Endothelial cell of umbilical vein (primary cell): ENCODE results near the gene NT5DC4. TPM values are rescaled to one million over a fixed set of nuclear protein-coding genes. Genes with fewer than 3 reads are reported as not detected.

ENCODE experiments used
- BruUV-seq: library from RNA; stranded (reverse); fragments of 400-500 nt; replicated peaks from 2 replicates; lab custom pipeline; 2021; lab: Mats Ljungman, UMichigan
- CTCF ChIA-PET: fragments of 300-600, 350-600 bp; sonication (Branson Sonifier 250); formaldehyde crosslinking; loops from one replicate; lab custom pipeline; 2021; ENCODE audit warnings: antibody characterized with exemption, inconsistent platforms; lab: Charles Lee
- POLR2A ChIA-PET: fragments of 300-600, 350-600 bp; sonication (Branson Sonifier 250); formaldehyde crosslinking; loops from one replicate; lab custom pipeline; 2021; ENCODE audit warnings: antibody characterized with exemption, inconsistent platforms; lab: Charles Lee
- DNase-seq: peaks from one replicate; pipeline ENCODE4 v3.0.0-alpha.2; 2011; ENCODE audit warnings: low read depth, low spot score
- FAIRE-seq: peaks from 2 replicates; lab custom pipeline; 2011; peaks lifted over from hg19 to GRCh38; lab: Jason Lieb, UNC
- H2AFZ ChIP-seq: 2 replicates; pipeline ENCODE4 v1.6.0; 2012; ENCODE audit warnings: low read depth, low read length, control low read depth, inconsistent platforms
- H3K27ac ChIP-seq: 2 replicates; pipeline ENCODE4 v1.5.1; 2011; ENCODE audit warnings: low read depth, mild to moderate bottlenecking, control low read depth, low read length, moderate library complexity; ENCODE audit not compliant: insufficient read depth
- H3K27me3 ChIP-seq, 2 experiments: 2 replicates each; pipeline versions ENCODE4 v1.6.0 to v1.6.1; 2011; ENCODE audit warnings: low read length in 2 of 2, mixed read lengths in 1 of 2; ENCODE audit not compliant: control insufficient read depth in 2 of 2, insufficient read depth in 2 of 2
- H3K36me3 ChIP-seq, 2 experiments: 2 replicates in 1 of 2; 3 replicates in 1 of 2; pipeline ENCODE4 v1.5.1; 2011; ENCODE audit warnings: low read length in 2 of 2, mild to moderate bottlenecking in 1 of 2, moderate library complexity in 1 of 2; ENCODE audit not compliant: control insufficient read depth in 2 of 2, insufficient read depth in 2 of 2; ENCODE audit errors: extremely low read depth in 1 of 2
- H3K4me1 ChIP-seq: 3 replicates; pipeline ENCODE4 v1.5.1; 2011; ENCODE audit warnings: mild to moderate bottlenecking, low read length; ENCODE audit not compliant: control insufficient read depth, insufficient read depth; ENCODE audit errors: extremely low read depth
- H3K4me2 ChIP-seq: 2 replicates; pipeline ENCODE4 v1.6.1; 2011; ENCODE audit warnings: low read length, control low read depth, mixed read lengths; ENCODE audit not compliant: insufficient read depth
- H3K4me3 ChIP-seq, 3 experiments: fragments of 200-600 bp in 1 of 3; sonication (generic), shearing (Covaris generic) in 1 of 3; replicated peaks in 1 of 3; 2 replicates each; pipeline ENCODE4 v1.5.1; 2011 to 2016; ENCODE audit warnings: control low read depth in 3 of 3, low read length in 3 of 3, mild to moderate bottlenecking in 2 of 3, inconsistent platforms in 1 of 3, low read depth in 1 of 3, moderate library complexity in 1 of 3; ENCODE audit not compliant: insufficient read depth in 1 of 3
- H3K79me2 ChIP-seq: 2 replicates; pipeline ENCODE4 v1.6.0; 2012; ENCODE audit warnings: low read length, inconsistent platforms; ENCODE audit not compliant: control insufficient read depth, insufficient read depth
- H3K9ac ChIP-seq: replicated peaks from 2 replicates; pipeline ENCODE3; 2011; ENCODE audit warnings: low read length, control low read depth; ENCODE audit not compliant: insufficient read depth; ENCODE audit errors: extremely low read depth
- H3K9me1 ChIP-seq: replicated peaks from 3 replicates; pipeline ENCODE4 v1.6.0; 2011; ENCODE audit warnings: mild to moderate bottlenecking, low read length; ENCODE audit not compliant: control insufficient read depth, insufficient read depth; ENCODE audit errors: extremely low read depth
- H3K9me3 ChIP-seq: replicated peaks from 2 replicates; pipeline ENCODE4 v1.5.1; 2012; ENCODE audit warnings: low read length, inconsistent platforms; ENCODE audit not compliant: control insufficient read depth, insufficient read depth
- H4K20me1 ChIP-seq: replicated peaks from 2 replicates; pipeline ENCODE3; 2011; ENCODE audit warnings: mild to moderate bottlenecking, low read length; ENCODE audit not compliant: control insufficient read depth, insufficient read depth; ENCODE audit errors: extremely low read depth
- CTCF ChIP-seq, 2 donors: IDR thresholded peaks; 1 replicate in 1 of 2; 2 replicates in 1 of 2; pipeline ENCODE4 v1.5.1; 2011; ENCODE audit warnings: low read length in 2 of 2, mild to moderate bottlenecking in 2 of 2, moderate library complexity in 2 of 2, control low read depth in 1 of 2, inconsistent platforms in 1 of 2, low read depth in 1 of 2; ENCODE audit not compliant: insufficient read depth in 1 of 2; ENCODE audit errors: extremely low read depth in 1 of 2
- EZH2 ChIP-seq: IDR thresholded peaks from 2 replicates; pipeline ENCODE4 v1.6.1; 2012; ENCODE audit warnings: borderline replicate concordance, low read depth, mild to moderate bottlenecking, moderate library complexity, low read length, inconsistent platforms; ENCODE audit not compliant: severe bottlenecking
- FOS ChIP-seq: IDR thresholded peaks from 2 replicates; pipeline ENCODE4 v1.6.1; 2011; ENCODE audit warnings: mild to moderate bottlenecking, low read length, moderate library complexity, borderline replicate concordance; ENCODE audit not compliant: insufficient read depth
- GATA2 ChIP-seq: IDR thresholded peaks from 2 replicates; pipeline ENCODE4 v1.7.0; 2011; ENCODE audit warnings: low read depth, mild to moderate bottlenecking, moderate library complexity, mixed read lengths, low read length; ENCODE audit not compliant: insufficient read length, insufficient read depth
- JUN ChIP-seq: IDR thresholded peaks from 2 replicates; pipeline ENCODE4 v1.6.1; 2011; ENCODE audit warnings: borderline replicate concordance, low read depth; ENCODE audit not compliant: insufficient read length, insufficient read depth
- MAX ChIP-seq: IDR thresholded peaks from 2 replicates; pipeline ENCODE4 v1.6.1; 2011; ENCODE audit not compliant: insufficient read depth, insufficient read length
- MYC ChIP-seq: IDR thresholded peaks from one replicate; pipeline ENCODE4 v1.6.1; 2011; ENCODE audit warnings: mild to moderate bottlenecking, low read depth, low read length
- POLR2A ChIP-seq: IDR thresholded peaks from 2 replicates; pipeline ENCODE4 v1.6.1; 2012; ENCODE audit warnings: low read depth, mild to moderate bottlenecking, control low read depth, low read length
- POLR2AphosphoS5 ChIP-seq: IDR thresholded peaks from 2 replicates; pipeline ENCODE4 v1.6.1; 2012; ENCODE audit warnings: low read depth, mild to moderate bottlenecking, control low read depth, low read length, moderate library complexity; ENCODE audit not compliant: insufficient read depth
- dilution Hi-C: fragments of 300-500 bp; cut with MboI; formaldehyde crosslinking; loops from one replicate; pipeline ENCODE4 v1.15.0; 2019; ENCODE audit warnings: low sequenced_read_pairs; ENCODE audit not compliant: extremely low pct_ligation_motif_present
- intact Hi-C: fragments of 100-400 bp; cut with micrococcal nuclease; formaldehyde crosslinking; loops from one replicate; pipeline ENCODE4 v1.10.0; 2022
- polyA plus RNA-seq, 4 experiments: library from polyadenylated mRNA; depleted of rRNA in 3 of 4; stranded (reverse) in 3 of 4; unstranded in 1 of 4; fragments of >200 nt; gene quantifications; 2 replicates each; pipeline versions ENCODE4 v1.2.1 to v1.2.3, GENCODE V29; 2011 to 2012; ENCODE audit warnings: missing spikeins in 1 of 4
- total RNA-seq: library from RNA; stranded (reverse); gene quantifications from 2 replicates; pipeline ENCODE4 v1.2.3, GENCODE V29; 2021

The NT5DC4 gene
- total and polyA plus RNA-seq, 2 donors (not counting 3 experiments of a cell fraction or from before 2014, with no cell fraction given), result not detected

DNA sequence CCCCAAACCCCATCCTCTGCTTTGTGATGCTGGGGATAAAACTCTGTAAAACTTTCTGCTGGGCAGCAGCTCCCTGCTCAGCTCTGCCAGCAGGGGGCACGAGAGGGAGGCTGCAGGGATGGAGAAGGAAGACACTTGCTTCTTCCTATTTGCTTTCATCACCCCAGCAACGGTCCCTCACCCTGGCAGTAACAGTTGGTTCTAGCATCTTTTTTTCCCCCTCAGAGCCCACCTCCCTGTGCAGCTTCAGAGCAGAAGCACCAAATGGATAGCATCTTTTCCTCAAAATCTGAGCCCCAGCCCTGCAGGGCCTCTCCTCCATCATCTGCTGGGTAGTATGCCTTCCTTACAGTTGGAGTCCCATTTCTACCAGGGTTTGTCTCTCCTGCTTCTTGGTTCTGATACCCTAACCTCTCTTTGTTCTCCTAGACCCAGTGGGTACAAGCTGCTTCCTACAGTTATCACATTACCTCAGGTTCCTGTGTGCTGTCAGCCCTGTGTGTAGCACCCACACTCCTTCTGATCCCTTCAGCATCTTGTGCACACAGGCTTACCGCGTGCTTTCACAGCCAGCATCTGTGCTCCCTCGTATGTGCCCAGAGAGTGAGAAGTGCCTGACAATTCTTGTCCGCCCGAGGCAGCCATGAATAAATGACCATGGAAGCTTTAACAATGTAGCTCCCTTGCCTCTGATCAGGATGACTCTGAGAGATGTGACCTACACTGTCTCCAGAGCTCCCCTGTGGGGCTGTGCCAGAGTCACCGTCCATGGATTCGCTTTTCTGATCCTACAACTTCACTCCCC lies 29.1 kb downstream of the NT5DC4 start:
- Histone ChIP-seq H3K9ac (no peak overlapping the region), H2AFZ (no peak overlapping the region), H3K4me1 (no peaks in the 10 kb centered on the region), H3K9me3 (no peaks in the 10 kb centered on the region), H3K4me3 (no peak overlapping the region), H4K20me1 (no peaks in the 10 kb centered on the region), H3K9me1 (no peaks in the 10 kb centered on the region), H3K79me2 (peaks cover 43% of the 10 kb centered on the region), H3K27me3 (no peaks in the 10 kb centered on the region), H3K36me3 (peaks cover 0 to 8% of the 10 kb centered on the region in 2 experiments), H3K27ac (peak overlapping the region; percentile 28), H3K4me2 (no peak overlapping the region)
- CTCF ChIA-PET, result interaction anchor here (0.6 to 9.5 kb wide), 35 partner anchors 10 to 210 kb away, joined by 3 to 410 read pairs (median 5); partner anchors contain the start of genes IL1A and IL1B
- POLR2A ChIA-PET, result interaction anchor here (2.6 kb wide), 1 partner anchor 192 kb away, joined by 9 read pairs; no protein-coding TSS in a partner anchor
- TF ChIP-seq EZH2, result no peak
- peak; percentile 91 to 96 for TF ChIP-seq CTCF (IDR thresholded peaks at IDR 0.05; ENCODE audit: extremely low read depth in 1 of 2, insufficient read depth in 1 of 2, low read depth in 1 of 2, low read length in 2 of 2)
- no TSS peak for BruUV-seq
- dilution Hi-C loops (loop anchor here (25.0 kb wide), 1 partner anchor 187 kb away; no protein-coding TSS in a partner anchor), intact Hi-C loops (loop anchor here (1.0 to 2.0 kb wide), 4 partner anchors 15 to 191 kb away; partner anchors contain the start of gene CKAP2L)
- peak; percentile 67 for DNase-seq
- FAIRE-seq, result peak; percentile 92

DNA sequence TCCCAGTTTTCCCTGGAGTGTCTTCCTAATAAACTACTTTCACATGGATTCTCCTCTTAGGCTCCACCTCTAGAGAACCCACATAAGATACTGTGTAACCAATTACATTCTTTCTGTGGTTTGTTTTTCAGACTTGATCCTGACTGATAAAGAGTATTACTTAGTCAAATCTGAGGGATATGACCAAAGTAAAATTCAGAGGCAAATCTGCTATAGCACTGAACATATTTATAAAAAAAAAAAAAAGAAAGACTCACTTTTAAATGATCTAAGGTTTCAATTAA lies 29.7 kb downstream of the NT5DC4 start:
- Histone ChIP-seq H3K4me1 (no peaks in the 10 kb centered on the region), H3K9me1 (no peaks in the 10 kb centered on the region), H3K4me2 (no peak overlapping the region), H3K27me3 (no peaks in the 10 kb centered on the region), H3K36me3 (peaks cover 0 to 8% of the 10 kb centered on the region in 2 experiments), H3K79me2 (peaks cover 47% of the 10 kb centered on the region), H3K4me3 (no peak overlapping the region), H2AFZ (no peak overlapping the region), H3K9me3 (no peaks in the 10 kb centered on the region), H3K27ac (no peak overlapping the region), H3K9ac (no peak overlapping the region), H4K20me1 (no peaks in the 10 kb centered on the region)
- TF ChIP-seq EZH2 (no peak), MYC (no peak), GATA2 (no peak), JUN (no peak), POLR2AphosphoS5 (no peak), POLR2A (no peak), CTCF (IDR thresholded peaks at IDR 0.05; ENCODE audit: extremely low read depth in 1 of 2, insufficient read depth in 1 of 2, low read depth in 1 of 2, low read length in 2 of 2) (no peak), MAX (no peak), FOS (no peak)
- FAIRE-seq (no peak), DNase-seq (no peak)
- dilution Hi-C loops, result loop anchor here (25.0 kb wide), 1 partner anchor 187 kb away; no protein-coding TSS in a partner anchor
- POLR2A ChIA-PET, result interaction anchor here (2.6 kb wide), 1 partner anchor 191 kb away, joined by 9 read pairs; no protein-coding TSS in a partner anchor
- no TSS peak for BruUV-seq
- intact Hi-C loops, result loop anchor here (2.0 kb wide), 1 partner anchor 14 kb away; the partner anchor contains the start of gene CKAP2L
- CTCF ChIA-PET, result interaction anchor here (0.6 to 9.5 kb wide), 18 partner anchors 10 to 210 kb away, joined by 3 to 410 read pairs (median 7); partner anchors contain the start of gene IL1A
